ENCODE results near the gene SCNN1A. TPM values are rescaled to one million over a fixed set of nuclear protein-coding genes. Genes with fewer than 3 reads are reported as not detected.
A peak's percentile ranks its signal among the peaks of the same experiment; 100 is the strongest.

The SCNN1A gene
- total RNA-seq, 4 donors from 2014 or later, result 88.9 to 266 (median 111) TPM

- peaks cover 26 to 97% (median 32%) of the 10 kb centered on the region in 3 donors for H3K4me1 ChIP-seq
- H3K4me3 ChIP-seq, result no peak overlapping the region
- peak overlapping the region; percentile 18 to 91 (median 52) for H3K27ac ChIP-seq
- no peak for DNase-seq
- H3K27me3 ChIP-seq, result no peaks in the 10 kb centered on the region
- TF ChIP-seq POLR2A (IDR thresholded peaks at IDR 0.05), result no peak
- TF ChIP-seq CTCF (IDR thresholded peaks at IDR 0.05), result no peak
- WGBS, 2 donors, result 68 to 91% methylated on average over 8 to 9 of the region's 9 CpGs
- no peaks in the 10 kb centered on the region for H3K36me3 ChIP-seq
- intact Hi-C loops (cut with DNase I), result no loop called here
- H3K9me3 ChIP-seq, result no peaks in the 10 kb centered on the region
These were observed 6.3 kb downstream of the SCNN1A start for GRCh38 chr12:6368906-6369525.

GRCh38 chr12:6367969-6368892 is 7.1 kb downstream of the SCNN1A start:
- H3K27me3 ChIP-seq, result no peaks in the 10 kb centered on the region
- intact Hi-C loops (cut with DNase I), result no loop called here
- TF ChIP-seq CTCF (IDR thresholded peaks at IDR 0.05) (no peak), POLR2A (IDR thresholded peaks at IDR 0.05) (no peak)
- WGBS, 2 donors, result 48 to 52% methylated on average over 13 to 14 of the region's 15 CpGs
- no peak for DNase-seq
- no peaks in the 10 kb centered on the region for H3K9me3 ChIP-seq
- no peak overlapping the region for H3K4me3 ChIP-seq
- H3K36me3 ChIP-seq, result no peaks in the 10 kb centered on the region
- peaks cover 31 to 97% (median 33%) of the 10 kb centered on the region in 3 donors for H3K4me1 ChIP-seq
- H3K27ac ChIP-seq, result peak overlapping the region; percentile 18 to 91 (median 52)

- no peaks in the 10 kb centered on the region for H3K27me3 ChIP-seq
- WGBS, 2 donors, result 46 to 51% methylated on average over 11 of the region's 11 CpGs
- intact Hi-C loops (cut with DNase I), result no loop called here
- H3K9me3 ChIP-seq, result no peaks in the 10 kb centered on the region
- peak overlapping the region in 3 of 4 donors; percentile 29 to 42 (median 39) for H3K27ac ChIP-seq
- DNase-seq, result no peak
- TF ChIP-seq POLR2A (IDR thresholded peaks at IDR 0.05), result no peak
- TF ChIP-seq CTCF (IDR thresholded peaks at IDR 0.05), result peak in 2 of 6 experiments; percentile 21 to 33
- no peak overlapping the region for H3K4me3 ChIP-seq
- peaks cover 0 to 5% (median 0%) of the 10 kb centered on the region in 3 donors for H3K36me3 ChIP-seq
- peaks cover 31 to 97% (median 35%) of the 10 kb centered on the region in 3 donors for H3K4me1 ChIP-seq
These were observed 8.0 kb downstream of the SCNN1A start for GRCh38 chr12:6367065-6367968.

- peak in 1 of 4 donors; percentile 5 for TF ChIP-seq POLR2A (IDR thresholded peaks at IDR 0.05)
- no peak for TF ChIP-seq CTCF (IDR thresholded peaks at IDR 0.05)
- Histone ChIP-seq H3K4me1 (peaks cover 19 to 83% (median 19%) of the 10 kb centered on the region in 3 donors), H3K36me3 (peaks cover 0 to 38% (median 0%) of the 10 kb centered on the region in 3 donors), H3K4me3 (peak overlapping the region; percentile 37 to 76 (median 64)), H3K27ac (peak overlapping the region; percentile 95 to 98 (median 96)), H3K27me3 (no peaks in the 10 kb centered on the region), H3K9me3 (no peaks in the 10 kb centered on the region)
- no peak for DNase-seq
- intact Hi-C loops (cut with DNase I), result no loop called here
- WGBS, 2 donors, result 22 to 29% methylated on average over 8 to 15 of the region's 15 CpGs
These were observed 11.4 kb downstream of the SCNN1A start for GRCh38 chr12:6364044-6364374.
